ENCODE measurements around the gene ACER2.

DNA sequence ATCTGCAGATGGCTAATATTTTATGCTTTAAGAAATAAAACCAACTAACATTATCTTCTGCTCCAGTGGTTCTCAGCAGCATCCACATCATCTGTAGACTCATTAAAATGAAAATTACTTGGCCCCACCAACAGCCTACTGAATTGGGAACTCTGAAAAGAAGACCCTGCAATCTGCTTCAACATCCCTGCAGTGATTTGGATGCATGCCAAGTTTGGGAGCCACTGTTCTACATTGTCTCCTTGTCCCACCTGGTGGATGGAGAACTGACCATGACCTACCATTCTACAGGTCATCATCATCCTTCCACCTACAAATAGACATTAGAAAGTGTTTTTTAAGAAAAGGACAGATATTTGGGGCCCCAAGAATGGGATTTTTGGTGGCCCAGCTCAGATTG is 71.1 kb downstream of the ACER2 start:
- no peak for TF ChIP-seq CTCF (conservative IDR thresholded peaks at IDR 0.05; ENCODE audit: low read depth, low read length)
- no peak for TF ChIP-seq EZH2 (IDR thresholded peaks at IDR 0.05; ENCODE audit: borderline replicate concordance, low read depth, low read length, poor library complexity, severe bottlenecking)

Measured in A673 (cell line).